Measurements from ENCODE around the gene SHBG.
"Not testable (repeated sequence)": the region's sequence is repeated elsewhere in the genome, so short reads cannot be mapped to it uniquely, and the experiment has no call there.

Gene SHBG

DNA sequence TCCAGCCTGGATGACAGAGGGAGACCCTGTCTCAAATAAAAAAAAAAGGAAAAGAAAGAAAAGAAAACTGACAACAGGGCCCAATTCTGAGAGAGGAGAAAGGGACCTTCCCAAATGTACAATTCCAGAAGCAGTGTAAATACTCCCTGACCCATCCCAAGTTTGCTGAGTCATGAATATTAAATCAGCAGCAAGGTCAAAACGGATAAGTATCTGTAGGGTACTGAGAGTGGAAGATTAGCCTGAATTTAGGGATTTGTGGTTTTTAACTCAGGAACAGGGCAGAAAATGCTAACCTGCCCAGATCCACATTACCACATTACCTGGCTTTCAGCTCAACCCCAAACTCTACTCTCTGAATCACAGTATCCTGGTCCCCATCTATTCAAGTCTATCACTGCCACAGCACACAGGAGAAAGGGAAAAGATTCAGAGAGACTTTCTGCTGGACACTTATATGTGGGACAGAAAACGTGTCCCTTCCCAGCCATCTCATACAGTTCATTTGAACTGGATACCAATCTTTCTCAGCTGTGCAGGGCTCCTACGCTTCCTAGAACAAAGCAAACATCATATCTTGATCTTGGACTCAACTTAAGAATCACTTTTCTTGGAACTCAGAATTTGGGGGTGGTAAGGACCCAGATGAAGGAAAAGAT is 18.2 kb upstream of the SHBG start:
- Histone ChIP-seq H3K4me3 (ENCODE audit: low read length in 2 of 2) (no peak overlapping the region), H3K27me3 (ENCODE audit: control insufficient read depth in 2 of 2, insufficient read depth in 2 of 2, low read length in 2 of 2) (no peaks in the 10 kb centered on the region), H3K9me3 (ENCODE audit: control insufficient read depth in 2 of 2, low read length in 2 of 2) (no peaks in the 10 kb centered on the region), H3K9ac (ENCODE audit: low read depth in 1 of 2, low read length in 2 of 2) (no peak overlapping the region), H3K4me1 (ENCODE audit: control insufficient read depth in 2 of 2, insufficient read depth in 2 of 2, low read length in 2 of 2) (peaks cover 16 to 17% of the 10 kb centered on the region in 2 donors), H3K36me3 (ENCODE audit: control insufficient read depth in 2 of 2, insufficient read depth in 2 of 2, low read length in 2 of 2) (peaks cover 0 to 2% of the 10 kb centered on the region in 2 donors), H3K27ac (ENCODE audit: low read depth in 2 of 2, low read length in 2 of 2) (no peak overlapping the region)

DNA sequence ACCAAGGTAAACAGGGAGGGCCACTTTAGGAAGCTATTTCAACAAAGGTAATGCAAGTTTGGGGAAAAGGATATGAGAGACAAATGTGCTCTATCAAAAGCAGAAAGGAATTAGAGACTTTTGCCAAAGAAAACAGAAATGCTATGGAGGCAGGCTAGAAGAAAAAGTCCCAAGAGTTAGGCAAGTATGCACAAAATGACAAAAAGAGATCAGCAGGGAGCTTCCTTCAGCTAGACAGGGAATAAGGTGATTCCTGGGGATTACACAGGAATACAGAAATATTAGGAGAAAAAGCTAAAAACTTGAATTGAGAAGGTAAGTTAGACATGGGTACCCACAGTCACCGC is 17.7 kb upstream of the SHBG start:
- Histone ChIP-seq H3K4me1 (ENCODE audit: control insufficient read depth in 2 of 2, insufficient read depth in 2 of 2, low read length in 2 of 2) (peaks cover 16 to 17% of the 10 kb centered on the region in 2 donors), H3K27me3 (ENCODE audit: control insufficient read depth in 2 of 2, insufficient read depth in 2 of 2, low read length in 2 of 2) (no peaks in the 10 kb centered on the region), H3K4me3 (ENCODE audit: low read length in 2 of 2) (no peak overlapping the region), H3K9me3 (ENCODE audit: control insufficient read depth in 2 of 2, low read length in 2 of 2) (no peaks in the 10 kb centered on the region), H3K36me3 (ENCODE audit: control insufficient read depth in 2 of 2, insufficient read depth in 2 of 2, low read length in 2 of 2) (peaks cover 0 to 2% of the 10 kb centered on the region in 2 donors), H3K27ac (ENCODE audit: low read depth in 2 of 2, low read length in 2 of 2) (no peak overlapping the region), H3K9ac (ENCODE audit: low read depth in 1 of 2, low read length in 2 of 2) (no peak overlapping the region)

DNA sequence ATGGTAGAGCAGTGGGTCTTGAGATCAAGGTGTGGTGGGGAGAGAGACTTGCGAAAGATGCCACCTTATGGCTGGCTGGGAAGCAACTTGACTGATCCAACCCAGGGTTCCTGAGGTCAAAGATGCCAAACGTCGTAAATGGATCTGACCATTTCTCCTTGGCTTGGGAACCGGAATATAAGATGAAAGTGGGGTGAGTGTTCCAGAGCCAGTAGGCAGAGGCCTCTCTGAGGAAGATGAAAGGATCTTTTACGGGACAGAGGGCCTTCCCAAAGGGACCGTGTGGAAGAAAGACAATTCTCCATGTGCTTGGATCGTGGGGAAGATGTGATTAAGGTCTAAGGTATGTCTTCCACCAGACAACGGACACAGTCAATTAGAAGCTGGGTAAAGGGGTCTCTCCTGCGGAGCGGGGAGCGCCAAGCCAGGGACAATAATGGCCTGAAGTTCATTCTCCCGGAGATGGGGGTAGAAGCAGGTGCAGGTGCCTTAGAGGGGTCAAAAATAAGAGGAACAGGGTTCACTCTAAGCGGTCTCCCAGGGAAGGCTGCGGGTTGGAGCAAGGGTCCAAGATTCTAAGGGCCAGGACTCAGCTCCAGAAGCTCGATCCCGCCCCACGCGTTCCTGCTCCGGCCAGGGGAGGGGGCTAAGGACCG is 16.0 kb upstream of the SHBG start:
- H3K27me3 ChIP-seq (ENCODE audit: control insufficient read depth in 2 of 2, insufficient read depth in 2 of 2, low read length in 2 of 2): no peaks in the 10 kb centered on the region
- peak overlapping the region; percentile 80 to 93 for H3K9ac ChIP-seq (ENCODE audit: low read depth in 1 of 2, low read length in 2 of 2)
- peaks cover 0 to 2% of the 10 kb centered on the region in 2 donors for H3K36me3 ChIP-seq (ENCODE audit: control insufficient read depth in 2 of 2, insufficient read depth in 2 of 2, low read length in 2 of 2)
- H3K4me3 ChIP-seq (ENCODE audit: low read length in 2 of 2): peak overlapping the region; percentile 81 to 90
- H3K4me1 ChIP-seq (ENCODE audit: control insufficient read depth in 2 of 2, insufficient read depth in 2 of 2, low read length in 2 of 2): peaks cover 16 to 17% of the 10 kb centered on the region in 2 donors
- H3K9me3 ChIP-seq (ENCODE audit: control insufficient read depth in 2 of 2, low read length in 2 of 2): no peaks in the 10 kb centered on the region
- peak overlapping the region; percentile 85 to 90 for H3K27ac ChIP-seq (ENCODE audit: low read depth in 2 of 2, low read length in 2 of 2)

DNA sequence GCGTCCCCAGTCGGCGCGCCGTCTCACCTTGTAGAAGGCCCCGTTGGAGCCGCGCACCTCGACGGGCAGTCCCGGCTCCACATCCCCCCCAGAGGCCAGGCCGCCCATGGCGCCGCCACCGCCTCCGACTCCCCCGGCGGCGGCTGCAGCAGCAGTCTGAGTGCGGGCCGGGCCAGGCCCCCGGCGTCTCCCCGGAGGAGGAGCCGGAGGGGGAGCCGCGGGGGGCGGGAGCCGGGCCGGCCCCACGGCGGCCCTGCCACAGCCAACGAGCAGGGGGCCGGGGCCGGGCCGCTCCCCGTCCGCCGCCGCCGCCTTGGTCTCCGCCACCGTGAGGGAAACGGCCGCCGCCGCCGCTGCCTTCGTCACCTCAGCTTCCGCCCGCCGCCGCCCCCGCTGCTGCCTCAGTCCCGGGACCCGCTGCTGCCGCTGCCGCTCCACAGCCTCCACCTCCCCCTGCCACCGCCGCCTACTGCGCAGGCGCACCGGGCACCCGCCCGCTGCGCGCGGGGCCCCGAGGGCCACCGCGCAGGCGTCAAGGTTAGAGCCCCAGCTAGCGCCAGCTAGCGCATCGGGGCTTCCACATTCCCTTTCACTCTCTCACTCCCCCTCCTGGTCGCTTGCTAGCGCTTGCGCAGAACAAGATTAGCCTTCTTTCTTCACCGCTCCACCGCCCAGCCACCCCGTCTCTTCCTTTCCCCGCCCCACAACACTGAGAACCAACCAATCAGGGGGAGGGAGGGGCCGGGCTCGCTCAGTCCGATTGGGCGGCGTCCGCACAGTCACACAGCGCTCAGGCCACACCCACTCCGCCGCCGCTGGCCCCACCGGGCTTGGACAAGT is 15.3 kb upstream of the SHBG start, which contains the start of gene FXR2:
Gene FXR2, minus strand, starts transcription at position 473 of the 840 bp plus-strand sequence. Its CDS starts 365 bp downstream, at position 108.
- Histone ChIP-seq H3K36me3 (ENCODE audit: control insufficient read depth in 2 of 2, insufficient read depth in 2 of 2, low read length in 2 of 2) (peaks cover 0 to 2% of the 10 kb centered on the region in 2 donors), H3K4me1 (ENCODE audit: control insufficient read depth in 2 of 2, insufficient read depth in 2 of 2, low read length in 2 of 2) (peaks cover 16 to 17% of the 10 kb centered on the region in 2 donors), H3K9ac (ENCODE audit: low read depth in 1 of 2, low read length in 2 of 2) (peak within 1 kb of the TSS; percentile 80 to 93), H3K4me3 (ENCODE audit: low read length in 2 of 2) (peak within 1 kb of the TSS; percentile 81 to 90), H3K9me3 (ENCODE audit: control insufficient read depth in 2 of 2, low read length in 2 of 2) (no peaks in the 10 kb centered on the region), H3K27me3 (ENCODE audit: control insufficient read depth in 2 of 2, insufficient read depth in 2 of 2, low read length in 2 of 2) (no peaks in the 10 kb centered on the region), H3K27ac (ENCODE audit: low read depth in 2 of 2, low read length in 2 of 2) (peak within 1 kb of the TSS; percentile 85 to 90)

DNA sequence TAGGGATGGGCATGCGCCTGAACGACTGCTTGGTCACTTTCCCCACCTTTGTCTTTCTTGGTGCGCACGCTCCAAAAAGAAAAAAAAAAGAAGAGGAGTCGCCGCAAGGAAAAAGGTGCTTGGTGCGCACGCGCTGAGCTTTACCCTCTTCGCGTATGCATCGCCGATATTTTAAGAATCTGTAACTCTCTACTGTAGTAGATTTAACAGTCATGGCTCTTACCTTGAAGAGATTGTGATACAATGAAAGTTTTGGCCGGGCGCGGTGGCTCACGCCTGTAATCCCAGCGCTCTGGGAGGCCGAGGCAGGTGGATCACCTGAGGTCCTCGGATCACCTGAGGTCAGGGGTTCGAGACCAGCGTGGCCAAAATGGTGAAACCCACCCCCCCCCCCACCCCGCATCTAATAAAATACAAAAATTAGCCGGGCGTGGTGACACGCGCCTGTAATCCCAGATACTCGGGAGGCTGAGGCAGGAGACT is 14.6 kb upstream of the SHBG start:
- peak overlapping the region; percentile 84 to 90 for H3K27ac ChIP-seq (ENCODE audit: low read depth in 2 of 2, low read length in 2 of 2)
- peak overlapping the region; percentile 70 to 71 for H3K4me3 ChIP-seq (ENCODE audit: low read length in 2 of 2)
- peak overlapping the region in 1 of 2 donors; percentile 75 for H3K9ac ChIP-seq (ENCODE audit: low read depth in 1 of 2, low read length in 2 of 2)
- no peaks in the 10 kb centered on the region for H3K27me3 ChIP-seq (ENCODE audit: control insufficient read depth in 2 of 2, insufficient read depth in 2 of 2, low read length in 2 of 2)
- peaks cover 16 to 17% of the 10 kb centered on the region in 2 donors for H3K4me1 ChIP-seq (ENCODE audit: control insufficient read depth in 2 of 2, insufficient read depth in 2 of 2, low read length in 2 of 2)
- peaks cover 0 to 2% of the 10 kb centered on the region in 2 donors for H3K36me3 ChIP-seq (ENCODE audit: control insufficient read depth in 2 of 2, insufficient read depth in 2 of 2, low read length in 2 of 2)
- H3K9me3 ChIP-seq (ENCODE audit: control insufficient read depth in 2 of 2, low read length in 2 of 2): no peaks in the 10 kb centered on the region

DNA sequence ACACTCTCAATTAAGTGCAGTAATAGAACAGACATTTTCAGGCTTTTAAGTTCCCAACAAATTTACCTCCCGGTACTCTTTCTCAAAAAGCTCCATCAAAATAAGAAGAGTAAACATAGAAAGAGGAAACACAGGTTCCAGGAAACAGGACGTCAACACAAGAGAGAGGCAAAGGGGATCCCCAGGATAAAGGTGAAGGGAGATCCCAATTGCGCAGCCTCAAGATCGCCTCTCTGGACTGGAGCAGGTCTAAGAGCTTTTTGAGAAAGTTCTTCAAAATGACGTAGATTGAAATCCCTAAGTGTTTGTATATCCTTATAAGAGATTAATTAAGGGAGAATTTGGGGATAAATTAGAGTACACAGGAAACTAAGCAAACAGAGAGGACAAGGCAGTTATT is 11.3 kb upstream of the SHBG start:
- Histone ChIP-seq H3K4me1 (ENCODE audit: control insufficient read depth in 2 of 2, insufficient read depth in 2 of 2, low read length in 2 of 2) (peaks cover 4 to 5% of the 10 kb centered on the region in 2 donors), H3K36me3 (ENCODE audit: control insufficient read depth in 2 of 2, insufficient read depth in 2 of 2, low read length in 2 of 2) (no peaks in the 10 kb centered on the region), H3K27ac (ENCODE audit: low read depth in 2 of 2, low read length in 2 of 2) (no peak overlapping the region), H3K9ac (ENCODE audit: low read depth in 1 of 2, low read length in 2 of 2) (no peak overlapping the region), H3K9me3 (ENCODE audit: control insufficient read depth in 2 of 2, low read length in 2 of 2) (no peaks in the 10 kb centered on the region), H3K27me3 (ENCODE audit: control insufficient read depth in 2 of 2, insufficient read depth in 2 of 2, low read length in 2 of 2) (no peaks in the 10 kb centered on the region), H3K4me3 (ENCODE audit: low read length in 2 of 2) (no peak overlapping the region)

DNA sequence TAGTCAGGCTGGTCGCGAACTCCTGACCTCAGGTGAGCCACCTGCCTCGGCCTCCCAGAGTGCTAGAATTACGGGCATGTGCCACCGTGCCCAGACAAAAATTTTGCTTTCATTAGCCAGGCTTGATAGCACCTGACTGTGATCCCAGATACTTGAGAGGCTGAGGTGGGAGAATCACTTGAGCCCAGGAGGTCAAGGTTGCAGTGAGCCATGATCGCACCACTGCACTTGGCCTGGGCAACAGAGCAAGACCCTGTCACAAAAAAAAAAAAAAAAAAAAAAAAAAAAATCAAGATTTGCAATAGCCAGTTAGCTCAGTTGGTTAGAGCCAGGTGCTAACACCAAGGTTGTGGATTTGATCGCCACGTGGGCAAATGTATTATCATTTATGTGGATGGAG is 9.1 kb upstream of the SHBG start:
- Histone ChIP-seq H3K27me3 (ENCODE audit: control insufficient read depth in 2 of 2, insufficient read depth in 2 of 2, low read length in 2 of 2) (no peaks in the 10 kb centered on the region), H3K27ac (ENCODE audit: low read depth in 2 of 2, low read length in 2 of 2) (no peak overlapping the region), H3K9ac (ENCODE audit: low read depth in 1 of 2, low read length in 2 of 2) (no peak overlapping the region), H3K9me3 (ENCODE audit: control insufficient read depth in 2 of 2, low read length in 2 of 2) (no peaks in the 10 kb centered on the region), H3K36me3 (ENCODE audit: control insufficient read depth in 2 of 2, insufficient read depth in 2 of 2, low read length in 2 of 2) (no peaks in the 10 kb centered on the region), H3K4me1 (ENCODE audit: control insufficient read depth in 2 of 2, insufficient read depth in 2 of 2, low read length in 2 of 2) (no peaks in the 10 kb centered on the region), H3K4me3 (ENCODE audit: low read length in 2 of 2) (no peak overlapping the region)

DNA sequence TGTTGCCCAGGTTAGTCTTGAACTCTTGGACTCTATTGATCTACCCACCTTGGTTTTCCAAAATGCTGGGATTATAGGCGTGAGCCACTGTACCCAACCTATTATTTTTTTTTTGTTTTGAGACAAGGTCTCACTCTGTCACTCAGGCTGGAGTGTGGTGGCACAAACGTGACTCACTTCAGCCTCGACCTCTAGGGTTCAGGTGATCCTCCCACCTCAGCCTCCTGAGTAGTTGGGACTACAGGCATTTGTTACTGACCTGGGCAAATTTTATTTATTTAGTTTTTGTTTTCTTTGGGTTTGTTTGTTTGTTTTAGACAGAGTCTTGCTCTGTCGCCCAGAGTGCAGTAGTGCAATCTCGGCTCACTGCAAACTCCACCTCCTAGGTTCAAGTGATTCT is 6.3 kb upstream of the SHBG start:
- Histone ChIP-seq H3K36me3 (ENCODE audit: control insufficient read depth in 2 of 2, insufficient read depth in 2 of 2, low read length in 2 of 2) (no peaks in the 10 kb centered on the region), H3K4me1 (ENCODE audit: control insufficient read depth in 2 of 2, insufficient read depth in 2 of 2, low read length in 2 of 2) (peaks cover 5 to 10% of the 10 kb centered on the region in 2 donors), H3K27ac (ENCODE audit: low read depth in 2 of 2, low read length in 2 of 2) (no peak overlapping the region), H3K4me3 (ENCODE audit: low read length in 2 of 2) (no peak overlapping the region), H3K9me3 (ENCODE audit: control insufficient read depth in 2 of 2, low read length in 2 of 2) (no peaks in the 10 kb centered on the region), H3K27me3 (ENCODE audit: control insufficient read depth in 2 of 2, insufficient read depth in 2 of 2, low read length in 2 of 2) (no peaks in the 10 kb centered on the region), H3K9ac (ENCODE audit: low read depth in 1 of 2, low read length in 2 of 2) (no peak overlapping the region)

DNA sequence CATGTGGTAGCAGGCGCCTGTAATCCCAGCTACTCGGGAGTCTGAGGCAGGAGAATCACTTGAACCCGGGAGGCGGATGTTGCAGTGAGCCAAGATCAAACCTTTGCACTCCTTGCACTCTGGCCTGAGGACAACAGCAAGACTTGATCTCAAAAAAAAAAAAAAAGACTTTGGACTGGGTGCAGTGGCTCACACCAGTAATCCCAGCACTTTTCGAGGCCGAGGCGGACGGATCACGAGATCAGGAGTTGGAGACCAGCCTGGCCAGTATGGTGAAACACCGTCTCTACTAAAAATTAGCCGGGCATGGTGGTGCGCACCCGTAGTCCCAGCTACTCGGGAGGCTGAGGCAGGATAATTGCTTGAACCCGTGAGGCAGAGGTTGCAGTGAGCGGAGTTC is 4.2 kb upstream of the SHBG start:
- not testable (repeated sequence) for H3K9me3 ChIP-seq (ENCODE audit: control insufficient read depth in 2 of 2, low read length in 2 of 2); H3K9ac ChIP-seq (ENCODE audit: low read depth in 1 of 2, low read length in 2 of 2); H3K27ac ChIP-seq (ENCODE audit: low read depth in 2 of 2, low read length in 2 of 2)

DNA sequence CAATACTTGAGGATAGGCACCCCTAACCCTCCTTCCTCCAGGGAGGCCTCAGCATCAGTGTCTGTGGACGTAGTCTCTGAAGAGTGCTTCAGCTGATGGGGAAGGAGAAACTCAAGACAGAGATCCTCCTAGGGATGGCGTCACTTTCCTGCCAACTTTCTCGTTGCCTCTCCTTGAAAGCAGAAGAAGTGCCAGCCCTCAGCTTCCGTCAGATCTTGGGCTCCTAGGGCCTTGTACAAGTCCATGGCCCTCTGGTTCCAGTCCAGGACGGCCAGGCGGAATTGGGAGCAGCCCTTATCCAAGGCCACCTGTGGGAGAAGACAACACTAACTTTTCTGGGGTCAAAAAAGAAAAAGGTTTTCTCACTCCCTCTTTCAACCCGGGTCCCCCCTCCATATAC is 3.6 kb upstream of the SHBG start:
- no peaks in the 10 kb centered on the region for H3K36me3 ChIP-seq (ENCODE audit: control insufficient read depth in 2 of 2, insufficient read depth in 2 of 2, low read length in 2 of 2)
- no peak overlapping the region for H3K9ac ChIP-seq (ENCODE audit: low read depth in 1 of 2, low read length in 2 of 2)
- peak overlapping the region in 1 of 2 donors; percentile 84 for H3K4me3 ChIP-seq (ENCODE audit: low read length in 2 of 2)
- no peak overlapping the region for H3K27ac ChIP-seq (ENCODE audit: low read depth in 2 of 2, low read length in 2 of 2)
- peaks cover 5 to 10% of the 10 kb centered on the region in 2 donors for H3K4me1 ChIP-seq (ENCODE audit: control insufficient read depth in 2 of 2, insufficient read depth in 2 of 2, low read length in 2 of 2)
- no peaks in the 10 kb centered on the region for H3K27me3 ChIP-seq (ENCODE audit: control insufficient read depth in 2 of 2, insufficient read depth in 2 of 2, low read length in 2 of 2)
- no peaks in the 10 kb centered on the region for H3K9me3 ChIP-seq (ENCODE audit: control insufficient read depth in 2 of 2, low read length in 2 of 2)

More for the DNA sequence above, 4.2 kb upstream of the SHBG start:
- not testable (repeated sequence) for H3K4me3 ChIP-seq (ENCODE audit: low read length in 2 of 2); H3K4me1 ChIP-seq (ENCODE audit: control insufficient read depth in 2 of 2, insufficient read depth in 2 of 2, low read length in 2 of 2); H3K27me3 ChIP-seq (ENCODE audit: control insufficient read depth in 2 of 2, insufficient read depth in 2 of 2, low read length in 2 of 2); H3K36me3 ChIP-seq (ENCODE audit: control insufficient read depth in 2 of 2, insufficient read depth in 2 of 2, low read length in 2 of 2)
